Measurements from ENCODE around the gene NRXN3. TPM values are rescaled to one million over a fixed set of nuclear protein-coding genes. Genes with fewer than 3 reads are reported as not detected.
A peak's percentile ranks its signal among the peaks of the same experiment; 100 is the strongest.

Gene NRXN3
- total and polyA plus RNA-seq, 2 experiments from 2014 or later, result 0.69 to 1.5 TPM

DNA sequence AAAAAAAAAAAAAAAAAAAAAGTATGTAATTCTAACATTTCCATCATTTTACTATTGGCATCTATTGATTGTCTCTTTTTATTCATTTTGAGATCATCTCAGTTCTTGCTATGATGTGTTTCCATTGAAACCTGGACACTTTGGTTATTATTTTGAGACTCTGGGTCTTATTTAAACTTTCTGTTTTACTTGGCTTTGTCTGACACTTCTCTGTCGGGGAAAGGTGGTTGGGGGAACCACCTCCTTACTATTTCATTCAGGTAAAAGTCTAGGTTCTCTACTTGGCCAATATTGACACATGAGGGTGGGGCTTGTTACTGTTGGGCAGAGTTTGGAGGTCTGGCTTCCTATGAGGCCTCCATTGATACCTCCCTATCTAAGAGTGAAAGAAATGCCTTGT lies 228.0 kb downstream of the NRXN3 start:
- H3K27me3 ChIP-seq, result no peaks in the 10 kb centered on the region
- TF ChIP-seq CTCF (IDR thresholded peaks at IDR 0.05; ENCODE audit: low read depth, low read length), result no peak
- H3K9me3 ChIP-seq (ENCODE audit: low read depth), result no peaks in the 10 kb centered on the region
- H3K4me1 ChIP-seq (ENCODE audit: low read depth), result no peaks in the 10 kb centered on the region
- no peaks in the 10 kb centered on the region for H3K36me3 ChIP-seq
- H3K4me3 ChIP-seq, result no peak overlapping the region
- no peak for DNase-seq (ENCODE audit: low read depth in 1 of 2, low spot score in 1 of 2)
- no peak overlapping the region for H3K27ac ChIP-seq

DNA sequence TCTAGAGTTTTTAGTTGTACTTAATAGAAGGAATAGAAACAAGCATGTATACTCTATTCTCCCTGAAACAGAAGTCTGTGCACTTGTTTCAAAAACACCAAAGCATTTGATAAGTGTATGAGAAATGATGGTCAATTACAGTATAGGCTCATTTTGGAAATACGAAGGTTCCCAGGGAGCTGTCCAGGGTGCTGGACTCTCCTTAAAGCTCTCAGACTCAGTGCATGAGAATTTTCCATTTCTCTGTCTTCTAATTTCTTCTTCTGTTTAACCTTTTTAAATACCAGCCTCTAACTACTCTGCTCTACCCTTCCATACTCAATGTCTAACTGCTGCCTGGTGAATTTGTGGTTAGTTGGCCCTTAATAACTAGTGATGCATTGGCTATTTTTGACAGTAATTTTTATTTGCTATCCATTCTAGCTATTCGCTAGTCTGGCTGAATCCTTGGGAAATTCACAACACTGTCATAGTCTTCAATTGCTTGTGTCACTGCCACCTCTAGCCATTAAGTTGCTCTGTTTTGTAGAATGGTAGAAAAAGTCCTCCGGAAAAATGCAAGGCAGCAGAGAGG lies 229.2 kb downstream of the NRXN3 start:
- no peak overlapping the region for H3K27ac ChIP-seq
- no peaks in the 10 kb centered on the region for H3K9me3 ChIP-seq (ENCODE audit: low read depth)
- no peaks in the 10 kb centered on the region for H3K27me3 ChIP-seq
- H3K4me1 ChIP-seq (ENCODE audit: low read depth), result no peaks in the 10 kb centered on the region
- H3K4me3 ChIP-seq, result no peak overlapping the region
- H3K36me3 ChIP-seq, result no peaks in the 10 kb centered on the region
- no peak for TF ChIP-seq CTCF (IDR thresholded peaks at IDR 0.05; ENCODE audit: low read depth, low read length)
- peak; percentile 24 to 77 for DNase-seq (ENCODE audit: low read depth in 1 of 2, low spot score in 1 of 2)

GRCh38 chr14:78401866-78402265 lies 231.7 kb downstream of the NRXN3 start:
- no peaks in the 10 kb centered on the region for H3K36me3 ChIP-seq
- no peaks in the 10 kb centered on the region for H3K4me1 ChIP-seq (ENCODE audit: low read depth)
- no peaks in the 10 kb centered on the region for H3K27me3 ChIP-seq
- no peak for TF ChIP-seq CTCF (IDR thresholded peaks at IDR 0.05; ENCODE audit: low read depth, low read length)
- no peak overlapping the region for H3K4me3 ChIP-seq
- no peak overlapping the region for H3K27ac ChIP-seq
- H3K9me3 ChIP-seq (ENCODE audit: low read depth), result no peaks in the 10 kb centered on the region
- DNase-seq (ENCODE audit: low read depth in 1 of 2, low spot score in 1 of 2), result peak in 1 of 2 donors; percentile 18

DNA sequence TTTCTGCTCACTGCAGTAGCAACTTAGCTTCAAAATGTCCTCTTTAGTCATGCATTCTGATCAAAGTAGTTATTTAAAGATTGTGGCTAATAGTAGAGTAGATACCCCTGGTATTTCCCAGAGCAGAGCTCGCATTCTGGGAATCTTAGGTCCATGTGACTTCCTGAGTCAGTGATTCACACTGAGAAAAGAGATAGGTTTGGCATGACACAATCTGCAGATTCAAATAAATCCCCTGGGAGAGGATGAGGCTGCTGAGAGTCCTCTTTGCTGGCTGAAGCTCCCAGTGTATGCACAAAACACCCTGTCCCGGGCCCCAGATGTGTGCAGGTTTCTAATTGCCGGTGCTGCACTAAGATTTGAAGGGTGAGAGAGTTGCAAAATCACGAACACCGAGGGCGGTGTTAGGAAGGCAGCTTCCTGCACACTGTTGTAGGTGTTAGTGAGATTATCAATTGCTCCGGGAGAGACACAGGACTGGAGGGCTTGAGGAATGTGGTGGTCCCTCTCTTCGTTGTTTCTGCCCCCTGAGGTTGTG lies 233.2 kb downstream of the NRXN3 start:
- TF ChIP-seq CTCF (IDR thresholded peaks at IDR 0.05; ENCODE audit: low read depth, low read length), result no peak
- Histone ChIP-seq H3K4me3 (no peak overlapping the region), H3K9me3 (ENCODE audit: low read depth) (no peaks in the 10 kb centered on the region), H3K27ac (no peak overlapping the region), H3K27me3 (no peaks in the 10 kb centered on the region), H3K4me1 (ENCODE audit: low read depth) (no peaks in the 10 kb centered on the region), H3K36me3 (no peaks in the 10 kb centered on the region)
- DNase-seq (ENCODE audit: low read depth in 1 of 2, low spot score in 1 of 2), result peak in 1 of 2 donors; percentile 47

DNA sequence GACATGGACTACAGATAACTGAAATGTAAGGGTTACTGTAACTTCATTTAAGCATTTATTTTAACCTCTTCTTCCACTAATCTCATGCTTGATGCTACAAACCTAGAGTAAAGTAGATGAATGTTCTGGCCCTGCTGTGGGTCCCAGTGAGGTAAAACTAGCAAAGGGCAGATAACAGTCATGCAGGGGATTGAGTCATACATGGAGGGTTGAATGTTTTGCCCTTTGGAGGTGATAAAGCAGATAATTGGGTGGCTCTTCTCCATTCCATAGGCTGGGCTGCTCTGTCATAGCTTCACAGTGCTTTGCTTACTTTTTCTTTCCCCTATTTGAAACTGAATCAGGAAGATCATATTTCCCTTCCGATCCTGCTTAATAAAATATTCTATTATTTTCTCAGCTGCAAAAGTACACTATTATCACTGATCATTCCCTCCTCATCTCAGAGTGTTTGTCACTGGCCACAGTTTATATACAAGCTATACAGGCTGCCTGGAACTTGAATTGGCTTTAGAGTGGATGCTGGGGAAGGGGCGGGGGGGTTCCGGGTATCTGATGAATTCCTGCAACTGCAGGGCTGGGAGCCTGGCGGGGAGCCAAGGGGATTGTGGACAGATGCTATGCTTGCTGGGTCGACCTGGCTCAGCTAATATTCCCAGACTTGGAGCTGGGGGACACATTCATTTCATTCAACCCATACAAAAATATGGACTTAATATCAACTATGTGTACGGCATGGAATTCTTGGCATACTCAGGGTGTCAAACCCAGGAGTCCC lies 235.1 kb downstream of the NRXN3 start:
- Histone ChIP-seq H3K27me3 (no peaks in the 10 kb centered on the region), H3K27ac (no peak overlapping the region), H3K4me1 (ENCODE audit: low read depth) (no peaks in the 10 kb centered on the region), H3K9me3 (ENCODE audit: low read depth) (no peaks in the 10 kb centered on the region), H3K36me3 (no peaks in the 10 kb centered on the region), H3K4me3 (no peak overlapping the region)
- DNase-seq (ENCODE audit: low read depth in 1 of 2, low spot score in 1 of 2), result no peak
- TF ChIP-seq CTCF (IDR thresholded peaks at IDR 0.05; ENCODE audit: low read depth, low read length), result no peak

Data from cardiac muscle cell (in vitro differentiated cells and primary cell).